CD4-positive, alpha-beta T cell treated with Interferon gamma for 1 hour (primary cell): ENCODE data around the gene SEMA5B.

Experiments used
- DNase-seq: peaks from one replicate; pipeline ENCODE4 v3.0.0-alpha.2; 2020

SEMA5B gene

DNA sequence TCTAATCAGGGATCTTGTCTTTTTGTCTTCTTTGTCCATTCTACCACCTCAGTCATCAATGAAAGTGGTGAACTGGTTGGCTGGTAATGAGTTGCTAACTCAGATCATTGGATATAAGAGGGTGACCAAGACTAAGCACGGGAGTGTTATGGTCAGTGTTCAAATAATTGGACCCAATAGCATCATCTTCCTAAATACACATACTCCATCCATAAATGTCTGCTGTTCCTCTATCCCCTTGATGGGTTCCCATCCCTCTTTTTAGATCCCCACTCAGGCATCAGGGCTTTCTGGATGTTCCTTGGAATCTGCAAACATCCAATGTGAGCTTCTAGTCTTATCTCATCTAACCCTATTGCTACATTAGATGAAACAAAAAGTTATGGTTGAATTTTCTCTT is 3.5 kb downstream of the SEMA5B start:
- DNase-seq, result no peak

- DNase-seq, result no peak
Observed at GRCh38 chr3:123021996-123022510, 5.5 kb downstream of the SEMA5B start.

DNA sequence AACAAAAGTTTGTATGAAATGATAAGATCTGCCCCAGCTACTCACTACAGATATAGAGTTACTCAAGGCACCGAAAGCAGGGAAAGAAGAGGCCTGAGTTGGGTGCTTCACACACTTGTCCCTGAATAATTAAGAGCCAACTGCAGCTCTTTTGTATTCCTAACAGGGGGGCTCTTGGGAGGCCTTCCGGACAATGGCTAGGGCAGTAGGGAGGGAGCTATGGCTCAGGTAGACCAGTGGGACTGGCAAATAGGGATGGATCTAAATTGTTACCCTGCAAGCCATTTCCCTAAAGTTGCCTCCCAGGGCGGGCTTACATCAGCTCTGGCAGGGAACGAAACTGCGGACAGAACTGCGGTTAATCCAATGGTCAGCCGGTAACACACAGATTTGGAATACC is 6.2 kb downstream of the SEMA5B start:
- DNase-seq, result no peak

DNA sequence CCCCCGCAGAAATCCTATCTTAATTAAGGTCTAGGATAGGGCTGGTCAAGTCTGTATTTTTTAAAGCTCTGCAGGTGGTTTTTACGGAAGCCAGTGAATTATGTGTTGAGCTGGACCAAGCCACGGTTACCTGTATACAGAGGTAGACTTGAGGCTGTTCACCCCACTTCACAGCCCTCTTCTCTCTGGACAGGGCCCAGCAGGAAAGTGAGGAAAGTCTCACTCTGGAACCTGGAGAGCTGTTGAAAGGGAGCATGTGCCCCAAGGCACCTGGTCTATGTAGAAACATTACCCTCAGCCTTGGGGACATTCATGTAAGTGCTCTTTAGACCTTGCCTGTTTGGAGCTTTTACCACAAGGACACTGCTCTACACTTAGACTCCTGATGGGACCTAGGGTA is 6.9 kb downstream of the SEMA5B start:
- no peak for DNase-seq

DNA sequence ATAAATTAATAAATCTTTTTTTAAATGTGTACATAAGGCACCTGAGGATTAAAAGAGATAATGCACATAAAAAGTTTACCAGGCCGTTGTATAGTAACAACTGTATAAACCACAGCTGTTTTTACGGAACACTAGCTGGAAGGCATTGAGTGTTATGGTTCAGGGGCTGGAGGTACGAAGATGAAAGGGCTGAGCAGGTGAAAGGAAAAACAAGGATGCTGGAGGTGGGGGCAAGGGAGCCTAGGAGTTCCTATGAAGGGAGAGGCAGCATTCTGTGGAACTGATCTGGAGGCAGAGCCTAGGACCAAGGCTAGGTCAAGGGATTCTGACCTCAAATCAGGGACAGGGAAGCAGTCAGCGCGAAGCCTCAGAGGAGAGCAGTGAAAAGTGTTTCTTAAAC is 8.0 kb downstream of the SEMA5B start:
- DNase-seq, result no peak

GRCh38 chr3:123019161-123019560 is 8.4 kb downstream of the SEMA5B start:
- no peak for DNase-seq

DNA sequence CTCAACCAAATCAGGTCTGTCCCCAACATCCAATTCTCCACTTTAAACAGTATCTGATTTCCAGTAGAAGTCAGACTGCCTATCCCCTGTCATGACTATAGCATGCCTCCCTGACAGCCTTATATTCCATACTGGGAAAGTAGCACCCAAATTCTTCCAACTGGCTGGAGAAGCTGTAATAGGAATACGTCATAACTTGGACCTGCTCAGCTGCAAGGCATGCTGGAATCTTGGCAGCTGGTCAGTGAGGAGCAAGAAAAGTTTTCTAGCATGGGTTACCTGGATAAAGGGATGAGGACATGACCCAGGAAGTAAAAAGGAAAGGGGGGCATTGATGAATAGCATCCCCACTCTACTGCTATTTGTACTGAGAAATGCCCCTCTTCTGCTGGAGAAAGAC is 8.9 kb downstream of the SEMA5B start:
- DNase-seq, result no peak

- DNase-seq, result no peak
Observed at GRCh38 chr3:123015596-123015995, 12.0 kb downstream of the SEMA5B start.

DNA sequence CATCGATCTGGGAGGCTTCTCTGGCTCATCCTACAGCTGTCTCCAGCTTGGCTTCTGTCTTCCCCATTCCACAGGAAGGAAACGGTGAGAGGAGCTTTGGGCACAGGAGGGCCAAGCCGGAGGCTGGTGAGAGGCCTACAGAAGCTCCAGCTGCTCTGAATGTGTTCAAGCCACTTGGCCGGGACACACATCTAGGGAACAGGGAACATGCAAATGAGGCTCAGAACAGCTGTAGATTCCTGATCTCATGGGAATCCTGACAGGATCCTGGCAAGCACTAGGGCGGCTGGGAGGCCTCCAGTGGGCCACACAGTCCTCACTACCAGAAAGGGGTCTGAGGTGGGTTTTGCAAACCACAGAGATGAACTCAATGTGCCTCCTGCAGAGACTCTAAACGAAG is 13.7 kb downstream of the SEMA5B start:
- DNase-seq, result no peak

- no peak for DNase-seq
Observed at GRCh38 chr3:123012652-123013051, 14.9 kb downstream of the SEMA5B start.

DNA sequence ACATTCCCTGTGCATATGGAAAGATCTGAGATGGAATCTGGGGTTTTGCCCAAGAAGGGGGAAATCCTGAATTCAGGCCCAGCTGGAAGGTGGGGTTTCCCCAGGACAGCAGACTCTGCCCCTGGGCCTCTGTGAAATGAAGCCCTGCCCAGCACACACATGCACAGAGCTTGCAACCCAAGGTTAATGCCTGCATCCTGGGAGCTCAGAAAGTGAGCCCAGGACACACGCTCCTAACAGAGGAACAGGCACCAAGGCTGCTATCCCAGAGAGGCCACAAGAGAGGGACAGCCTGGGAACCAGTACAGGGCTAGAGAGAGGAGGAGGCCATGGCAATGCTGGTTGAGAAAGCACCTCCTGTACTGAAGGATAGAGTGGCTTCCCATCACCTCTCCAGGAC is 16.1 kb downstream of the SEMA5B start:
- DNase-seq, result no peak

DNA sequence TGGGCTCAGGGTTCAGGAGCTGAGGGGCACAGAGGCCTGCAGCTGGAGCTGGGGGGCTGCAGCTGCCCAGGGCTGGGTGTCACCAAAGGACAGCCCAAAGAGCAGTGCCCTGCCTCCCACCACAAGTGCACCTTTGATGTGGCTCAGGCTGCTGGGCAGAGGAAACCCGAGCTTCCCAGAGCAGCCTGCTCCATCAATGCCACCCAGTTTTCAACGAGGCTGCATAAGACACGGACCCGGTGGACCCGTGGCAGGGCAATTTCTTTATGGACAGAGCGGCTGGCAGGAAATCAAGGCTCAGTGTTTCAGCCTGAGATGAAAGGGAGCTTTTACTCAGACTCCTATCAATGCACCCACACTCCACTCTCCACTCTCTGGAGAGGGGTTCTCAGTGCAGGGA is 18.7 kb downstream of the SEMA5B start:
- DNase-seq, result no peak

DNA sequence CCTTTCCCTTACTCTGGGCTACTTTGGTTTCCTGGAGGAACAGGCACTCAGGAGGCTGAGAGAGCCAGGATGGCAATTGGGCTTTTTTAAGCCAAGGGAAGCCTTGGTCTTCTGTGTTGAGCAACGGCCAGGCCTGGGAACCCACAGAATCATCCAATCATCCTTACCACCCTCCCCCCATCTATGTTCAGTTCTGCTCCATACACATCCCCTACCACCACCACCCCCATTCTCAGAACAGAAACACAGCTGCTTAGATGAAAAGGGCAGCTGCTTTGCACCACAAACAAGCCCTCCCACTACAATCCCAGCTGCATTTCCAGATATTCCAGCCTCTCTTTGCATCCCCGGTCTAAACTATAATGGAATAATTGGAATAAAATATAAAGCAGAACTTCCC is 21.0 kb downstream of the SEMA5B start:
- no peak for DNase-seq

GRCh38 chr3:123005291-123005690 is 22.3 kb downstream of the SEMA5B start:
- DNase-seq, result no peak

DNA sequence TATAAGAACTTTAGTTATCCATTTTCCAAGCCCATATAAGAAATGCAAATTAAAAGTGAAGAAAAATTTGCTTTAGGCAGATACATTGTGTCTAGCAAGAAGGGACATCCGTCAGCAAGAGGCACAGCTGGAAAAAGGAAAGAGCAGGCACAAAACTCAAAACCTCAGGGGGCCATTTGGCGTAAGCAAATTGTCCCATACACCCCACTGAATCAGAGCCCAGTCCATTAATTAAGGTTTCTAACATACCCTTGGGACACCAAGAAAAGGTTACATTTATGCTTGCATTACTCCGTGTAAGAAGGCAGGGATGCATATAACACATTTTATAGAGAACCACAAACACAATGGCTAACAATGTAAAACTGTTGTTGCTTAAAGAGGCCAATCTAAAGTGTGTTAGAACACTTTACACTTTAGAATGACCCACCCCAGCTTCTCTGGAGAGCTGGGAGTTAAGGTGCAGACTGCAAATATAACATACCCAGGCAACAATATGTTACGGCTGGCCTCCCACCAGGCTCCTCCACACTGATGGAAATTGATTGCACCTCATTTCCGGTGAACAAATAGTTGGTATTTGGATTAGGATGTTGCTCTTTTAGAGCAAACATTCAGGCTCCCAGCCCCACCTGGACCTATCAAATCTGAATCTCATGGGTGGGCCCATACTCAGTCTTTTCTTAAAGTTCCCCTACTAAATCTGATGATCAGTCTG is 23.2 kb downstream of the SEMA5B start:
- DNase-seq, result no peak

DNA sequence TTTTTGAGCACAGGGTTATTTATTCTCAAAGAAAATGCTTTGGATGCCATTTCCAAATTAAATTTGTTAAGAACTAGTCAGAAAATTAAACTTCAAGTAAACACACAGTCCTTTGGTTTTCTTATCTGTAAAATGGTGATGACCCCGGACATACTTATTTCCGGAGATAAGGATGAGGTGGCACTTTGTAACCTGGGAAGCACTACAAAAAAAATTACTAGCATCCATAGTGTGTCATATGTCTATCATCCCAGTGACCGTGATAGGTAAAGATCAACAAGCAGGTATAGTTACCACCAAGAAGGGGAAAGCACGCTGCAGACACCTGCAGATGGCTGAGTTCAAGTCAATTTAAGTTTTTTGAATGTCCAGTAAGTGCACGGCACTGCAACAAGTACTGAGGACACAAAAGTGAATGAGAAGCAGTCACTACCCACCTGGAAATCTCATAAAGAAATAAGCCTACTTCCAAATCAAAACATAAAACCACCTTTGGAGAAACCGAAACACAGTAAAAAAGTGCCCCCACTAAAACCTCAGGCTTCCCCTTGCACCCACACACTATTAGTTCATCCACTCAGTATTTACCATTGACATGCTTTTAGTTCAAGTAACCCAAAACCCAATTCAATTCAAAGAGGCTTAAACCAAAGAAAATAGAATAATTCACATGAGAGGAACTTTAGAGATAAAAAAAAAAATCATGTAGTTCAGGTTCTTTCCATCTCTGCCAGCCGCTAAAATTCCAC is 24.6 kb downstream of the SEMA5B start:
- DNase-seq, result no peak

GRCh38 chr3:123002100-123002748 is 25.3 kb downstream of the SEMA5B start:
- DNase-seq, result no peak

DNA sequence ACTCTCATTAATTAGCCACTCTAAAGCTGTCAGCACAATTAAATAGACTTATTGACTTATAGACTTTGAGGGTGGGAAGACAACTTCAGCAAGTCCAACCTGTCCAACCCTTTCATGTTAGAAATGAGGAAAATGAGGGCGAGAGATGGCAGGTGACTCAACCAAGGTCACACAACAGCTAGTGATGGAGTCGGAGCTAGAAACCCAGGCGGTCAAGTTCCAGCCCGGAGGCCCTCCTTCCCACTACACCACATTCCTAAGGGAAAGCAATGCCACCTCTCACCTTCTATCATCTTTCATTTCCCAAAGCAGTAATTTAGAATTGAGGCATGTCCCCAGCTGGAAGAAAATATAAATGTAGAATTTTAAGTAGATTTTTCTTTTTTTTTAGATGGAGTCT is 28.7 kb downstream of the SEMA5B start:
- no peak for DNase-seq

DNA sequence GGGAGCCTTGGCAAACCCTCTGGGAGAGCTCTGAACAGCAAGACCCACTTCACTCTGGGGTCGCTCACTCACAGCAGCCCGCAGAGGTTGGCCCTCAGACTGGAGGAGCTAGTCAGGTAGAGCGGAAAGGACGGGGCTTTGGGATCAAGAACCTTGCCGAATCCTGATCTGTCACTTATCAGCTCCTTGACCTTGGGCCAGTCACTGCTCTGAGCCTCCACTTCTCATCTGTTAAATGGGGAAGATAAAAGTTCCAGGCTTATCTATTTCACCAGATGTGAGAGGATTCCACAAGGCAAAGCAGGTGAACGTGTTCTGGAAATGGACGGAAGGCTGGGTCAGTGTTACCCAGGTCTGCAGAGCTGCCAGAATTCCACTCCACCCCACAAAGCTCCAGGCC is 29.4 kb downstream of the SEMA5B start:
- DNase-seq, result no peak

- DNase-seq, result no peak
Observed at GRCh38 chr3:122996038-122996580, 31.5 kb downstream of the SEMA5B start.

- DNase-seq, result no peak
Observed at GRCh38 chr3:122994954-122995353, 32.6 kb downstream of the SEMA5B start.

- DNase-seq, result no peak
Observed at GRCh38 chr3:122993124-122993978, 34.2 kb downstream of the SEMA5B start.

DNA sequence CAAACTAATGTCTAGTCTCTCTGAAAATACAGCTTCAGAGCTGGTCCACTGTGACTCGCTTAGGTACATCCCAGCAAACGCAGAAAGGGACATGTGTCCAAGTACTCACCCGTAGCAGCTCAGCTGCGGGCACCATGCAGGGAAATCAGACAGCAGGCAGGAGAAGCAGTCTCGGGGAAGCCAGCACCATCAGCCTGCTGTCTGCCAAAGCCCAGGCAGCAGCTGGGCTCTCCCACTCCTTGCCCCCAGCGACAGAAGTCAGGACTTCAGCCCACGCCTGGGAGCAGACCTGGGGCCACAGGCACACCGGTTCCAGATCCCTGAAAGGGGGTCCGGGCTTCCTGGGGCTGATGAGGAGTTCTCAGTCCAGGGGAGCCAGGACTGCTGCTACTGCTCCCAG is 34.9 kb downstream of the SEMA5B start:
- no peak for DNase-seq
